IMR-90 (cell line): ENCODE results near the gene MRPS34. TPM values are rescaled to one million over a fixed set of nuclear protein-coding genes. Genes with fewer than 3 reads are reported as not detected.

ENCODE experiments used
- ATAC-seq: fragments of 200-7000 bp; cut with Tn5 transposase; 2 replicates; pipeline ENCODE4 v1.9.1; 2020; ENCODE audit warnings: low read depth, mild to moderate bottlenecking, moderate library complexity
- BruUV-seq: library from RNA; stranded (reverse); fragments of 400-500 nt; replicated peaks from 2 replicates; lab custom pipeline; 2021; lab: Mats Ljungman, UMichigan
- CTCF ChIA-PET: fragments of 300-600 bp; formaldehyde crosslinking; extraction: SDS; loops from one replicate; lab custom pipeline; 2021; ENCODE audit warnings: antibody characterized with exemption; lab: Yijun Ruan, JAX
- POLR2A ChIA-PET: fragments of 300-600 bp; sonication (Branson Sonifier 250); formaldehyde crosslinking; loops from one replicate; lab custom pipeline; 2022; ENCODE audit warnings: antibody characterized with exemption; ENCODE audit not compliant: unreplicated experiment; lab: Charles Lee
- DNase-seq: peaks from one replicate; pipeline ENCODE4 v3.0.0; 2013
- H2AFZ ChIP-seq: replicated peaks from 2 replicates; pipeline ENCODE3; 2013; ENCODE audit warnings: low read length, mild to moderate bottlenecking; ENCODE audit not compliant: poor library complexity
- H2AK5ac ChIP-seq: 2 replicates; pipeline ENCODE4 v1.6.1; 2013; ENCODE audit warnings: low read depth, low read length, inconsistent platforms
- H2AK9ac ChIP-seq: replicated peaks from 2 replicates; pipeline ENCODE3; 2013; ENCODE audit warnings: mild to moderate bottlenecking, low read depth, low read length, moderate library complexity; ENCODE audit not compliant: poor library complexity
- H2BK120ac ChIP-seq: 2 replicates; pipeline ENCODE4 v1.6.1; 2013; ENCODE audit warnings: low read depth, low read length, inconsistent platforms
- H2BK15ac ChIP-seq: 3 replicates; pipeline ENCODE4 v1.6.1; 2013; ENCODE audit warnings: low read depth, low read length, inconsistent platforms
- H2BK20ac ChIP-seq: 2 replicates; pipeline ENCODE4 v1.6.1; 2013; ENCODE audit warnings: low read depth, mild to moderate bottlenecking, inconsistent platforms, low read length, moderate library complexity
- H2BK5ac ChIP-seq: 2 replicates; pipeline ENCODE4 v1.6.1; 2013; ENCODE audit warnings: mild to moderate bottlenecking, low read depth, low read length, inconsistent platforms; ENCODE audit not compliant: poor library complexity, severe bottlenecking
- H3K14ac ChIP-seq: replicated peaks from 2 replicates; pipeline ENCODE4 v1.6.1; 2013; ENCODE audit warnings: low read depth, low read length, inconsistent platforms
- H3K18ac ChIP-seq: 2 replicates; pipeline ENCODE4 v1.6.1; 2013; ENCODE audit warnings: low read depth, low read length, control low read depth
- H3K23ac ChIP-seq: 2 replicates; pipeline ENCODE4 v1.6.1; 2013; ENCODE audit warnings: low read depth, low read length, inconsistent platforms
- H3K27ac ChIP-seq: 2 replicates; pipeline ENCODE4 v1.5.1; 2013; ENCODE audit warnings: mild to moderate bottlenecking, control low read depth, low read length; ENCODE audit not compliant: insufficient read depth
- H3K27me3 ChIP-seq: 2 replicates; pipeline ENCODE4 v1.6.1; 2013; ENCODE audit warnings: low read length; ENCODE audit not compliant: control insufficient read depth, insufficient read depth
- H3K36me3 ChIP-seq: 2 replicates; pipeline ENCODE4 v1.6.1; 2013; ENCODE audit warnings: low read length, mixed read lengths; ENCODE audit not compliant: control insufficient read depth, insufficient read depth
- H3K4ac ChIP-seq: 2 replicates; pipeline ENCODE4 v1.6.1; 2013; ENCODE audit warnings: low read depth, low read length, inconsistent platforms
- H3K4me1 ChIP-seq: 2 replicates; pipeline ENCODE4 v1.6.1; 2013; ENCODE audit warnings: low read length, mixed read lengths; ENCODE audit not compliant: control insufficient read depth, insufficient read depth
- H3K4me2 ChIP-seq: 2 replicates; pipeline ENCODE4 v1.6.1; 2013; ENCODE audit warnings: low read depth, mild to moderate bottlenecking, control low read depth, low read length, moderate library complexity
- H3K4me3 ChIP-seq: 2 replicates; pipeline ENCODE4 v1.5.1; 2013; ENCODE audit warnings: low read depth, mild to moderate bottlenecking, control low read depth, low read length, moderate library complexity; ENCODE audit not compliant: insufficient read depth
- H3K56ac ChIP-seq: 2 replicates; pipeline ENCODE4 v1.6.1; 2013; ENCODE audit warnings: low read length, inconsistent platforms; ENCODE audit not compliant: insufficient read depth; ENCODE audit errors: extremely low read depth
- H3K79me1 ChIP-seq, 2 experiments: 2 replicates each; pipeline ENCODE4 v1.6.1; 2013; ENCODE audit warnings: low read length in 2 of 2, inconsistent platforms in 1 of 2, low read depth in 1 of 2
- H3K9ac ChIP-seq: 2 replicates; pipeline ENCODE4 v1.6.1; 2013; ENCODE audit warnings: low read depth, low read length, control low read depth
- H3K9me1 ChIP-seq: 2 replicates; pipeline ENCODE4 v1.6.1; 2013; ENCODE audit warnings: low read length, inconsistent platforms; ENCODE audit not compliant: insufficient read depth
- H3K9me3 ChIP-seq: 2 replicates; pipeline ENCODE4 v1.6.1; 2013; ENCODE audit warnings: low read length; ENCODE audit not compliant: control insufficient read depth, insufficient read depth
- H4K20me1 ChIP-seq: 2 replicates; pipeline ENCODE4 v1.6.1; 2013; ENCODE audit warnings: low read length, inconsistent platforms; ENCODE audit not compliant: insufficient read depth
- H4K5ac ChIP-seq: 2 replicates; pipeline ENCODE4 v1.6.1; 2013; ENCODE audit warnings: mild to moderate bottlenecking, low read depth, low read length, control low read depth
- H4K8ac ChIP-seq, 2 experiments: 2 replicates each; pipeline ENCODE4 v1.6.1; 2013; ENCODE audit warnings: low read depth in 2 of 2, low read length in 2 of 2, control low read depth in 1 of 2, inconsistent platforms in 1 of 2
- H4K91ac ChIP-seq: 2 replicates; pipeline ENCODE4 v1.6.1; 2013; ENCODE audit warnings: low read depth, low read length, inconsistent platforms; ENCODE audit not compliant: insufficient read depth
- BHLHE40 ChIP-seq: fragments of 150-350 bp; IDR thresholded peaks from 2 replicates; pipeline ENCODE4 v1.6.1; 2016; ENCODE audit warnings: mild to moderate bottlenecking, low read depth, low read length
- CEBPB ChIP-seq: IDR thresholded peaks from 2 replicates; pipeline ENCODE4 v1.6.1; 2012; ENCODE audit warnings: low read depth, low read length, improper control_type of control experiment
- CHD1 ChIP-seq: IDR thresholded peaks from 2 replicates; pipeline ENCODE4 v1.6.1; 2012; ENCODE audit warnings: low read depth, low read length, improper control_type of control experiment
- ELK1 ChIP-seq: fragments of 150-350 bp; IDR thresholded peaks from 2 replicates; pipeline ENCODE4 v1.6.1; 2016; ENCODE audit warnings: low read depth, mild to moderate bottlenecking, low read length, moderate library complexity, borderline replicate concordance
- FOS ChIP-seq: fragments of 150-350 bp; IDR thresholded peaks from 2 replicates; pipeline ENCODE4 v1.6.1; 2016; ENCODE audit warnings: low read depth, low read length
- MAFK ChIP-seq: IDR thresholded peaks from 2 replicates; pipeline ENCODE4 v1.6.1; 2012; ENCODE audit warnings: low read depth, low read length, improper control_type of control experiment
- MAZ ChIP-seq: IDR thresholded peaks from 2 replicates; pipeline ENCODE4 v1.6.1; 2012; ENCODE audit warnings: low read depth, mild to moderate bottlenecking, low read length, improper control_type of control experiment, moderate library complexity, borderline replicate concordance
- MXI1 ChIP-seq: IDR thresholded peaks from 2 replicates; pipeline ENCODE4 v1.6.1; 2012; ENCODE audit warnings: low read depth, mild to moderate bottlenecking, low read length, moderate library complexity, borderline replicate concordance
- NFE2L2 ChIP-seq: fragments of 150-350 bp; IDR thresholded peaks from 2 replicates; pipeline ENCODE4 v1.6.1; 2016; ENCODE audit warnings: low read depth, mild to moderate bottlenecking, low read length
- POLR2A ChIP-seq: IDR thresholded peaks from 2 replicates; pipeline ENCODE4 v1.6.1; 2012; ENCODE audit warnings: mild to moderate bottlenecking, low read depth, low read length
- RAD21 ChIP-seq: IDR thresholded peaks from 2 replicates; pipeline ENCODE4 v1.6.1; 2012; ENCODE audit warnings: low read length, improper control_type of control experiment
- RCOR1 ChIP-seq: IDR thresholded peaks from 2 replicates; pipeline ENCODE4 v1.6.1; 2012; ENCODE audit warnings: mild to moderate bottlenecking, low read length, improper control_type of control experiment; ENCODE audit not compliant: insufficient replicate concordance
- RFX5 ChIP-seq: IDR thresholded peaks from 2 replicates; pipeline ENCODE4 v1.8.0; 2012; ENCODE audit warnings: low read depth, mild to moderate bottlenecking, low read length, moderate library complexity
- WGBS, 2 experiments: methylation state at CpG; one replicate each; pipeline versions ENCODE4 v1.1.5 to v1.1.7; 2013; ENCODE audit warnings: missing lambda C conversion rate in 2 of 2; ENCODE audit not compliant: insufficient read length in 1 of 2; ENCODE audit errors: extremely low coverage in 2 of 2; 5-methylcytosine and 5-hydroxymethylcytosine counted together
- dilution Hi-C: fragments of 300-500 bp; cut with HindIII; formaldehyde crosslinking; loops from one replicate; pipeline ENCODE4 v1.14.3; 2018; ENCODE audit warnings: low sequenced_read_pairs; ENCODE audit not compliant: unreplicated experiment
- in situ Hi-C: fragments of 300-500 bp; cut with MboI; formaldehyde crosslinking; loops from 3 replicates; pipeline ENCODE4 v1.14.3; 2019; ENCODE audit warnings: low sequenced_read_pairs, inconsistent platforms, mixed read lengths
- intact Hi-C: fragments of 100-400 bp; cut with micrococcal nuclease; formaldehyde crosslinking; loops from 2 replicates; pipeline ENCODE4 v1.10.0; 2022
- polyA plus RNA-seq, 3 experiments: library from polyadenylated mRNA; depleted of rRNA; stranded (reverse); fragments of >200 nt; gene quantifications; 2 replicates each; pipeline ENCODE4 v1.2.3, GENCODE V29; 2012; ENCODE audit warnings: low replicate concordance in 1 of 3
- total RNA-seq: library from RNA; depleted of rRNA; stranded (reverse); fragments of >200 nt; gene quantifications from 2 replicates; pipeline ENCODE4 v1.2.3, GENCODE V29; 2012
- TF ChIP-seq, protein P1 (sequence below): fragments of 150-350 bp; IDR thresholded peaks from 2 replicates; pipeline ENCODE4 v1.6.1; 2017; ENCODE audit warnings: mild to moderate bottlenecking, antibody characterized with exemption, low read length, low read depth
- TF ChIP-seq, protein P2 (sequence below): conservative IDR thresholded peaks from 2 replicates; pipeline ENCODE4 v1.5.1; 2012; ENCODE audit warnings: mild to moderate bottlenecking, low read depth, low read length, improper control_type of control experiment

MRPS34 gene
- total and polyA plus RNA-seq, 2 of the 4 experiments (the other 2 are of a cell fraction) = 68.5 to 80.4 TPM

GRCh38 chr16:1741553-1742165 is 31.3 kb downstream of the MRPS34 start:
- Histone ChIP-seq H3K14ac (no peak overlapping the region), H3K9ac (no peak overlapping the region), H2AK5ac (no peak overlapping the region), H3K27me3 (no peaks in the 10 kb centered on the region), H3K4me2 (no peak overlapping the region), H2BK20ac (no peak overlapping the region), H3K9me1 (peaks cover 6% of the 10 kb centered on the region), H3K79me1 (peaks cover 21 to 58% of the 10 kb centered on the region in 2 experiments), H4K8ac (no peak overlapping the region), H4K91ac (no peak overlapping the region), H2BK120ac (no peak overlapping the region), H3K4me1 (peaks cover 2% of the 10 kb centered on the region; the same call in 1 of the 2 replicates), H3K56ac (no peak overlapping the region), H3K27ac (no peak overlapping the region), H2BK5ac (no peak overlapping the region), H3K23ac (no peak overlapping the region), H4K5ac (no peak overlapping the region), H4K20me1 (peaks cover 38% of the 10 kb centered on the region), H3K18ac (no peak overlapping the region), H2AFZ (no peak overlapping the region), H2BK15ac (no peak overlapping the region), H2AK9ac (no peak overlapping the region), H3K4ac (no peak overlapping the region), H3K4me3 (no peak overlapping the region), H3K36me3 (peaks cover 34% of the 10 kb centered on the region), H3K9me3 (no peaks in the 10 kb centered on the region)
- dilution Hi-C loops (no loop called here), intact Hi-C loops (no loop called here), in situ Hi-C loops (no loop called here)
- DNase-seq (no peak), ATAC-seq (no peak)
- BruUV-seq = no TSS peak
- no peak for TF ChIP-seq MAZ
- TF ChIP-seq, protein P1, sequence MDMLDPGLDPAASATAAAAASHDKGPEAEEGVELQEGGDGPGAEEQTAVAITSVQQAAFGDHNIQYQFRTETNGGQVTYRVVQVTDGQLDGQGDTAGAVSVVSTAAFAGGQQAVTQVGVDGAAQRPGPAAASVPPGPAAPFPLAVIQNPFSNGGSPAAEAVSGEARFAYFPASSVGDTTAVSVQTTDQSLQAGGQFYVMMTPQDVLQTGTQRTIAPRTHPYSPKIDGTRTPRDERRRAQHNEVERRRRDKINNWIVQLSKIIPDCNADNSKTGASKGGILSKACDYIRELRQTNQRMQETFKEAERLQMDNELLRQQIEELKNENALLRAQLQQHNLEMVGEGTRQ = no peak
- TF ChIP-seq CHD1 = no peak
- TF ChIP-seq FOS = no peak
- TF ChIP-seq, protein P2, sequence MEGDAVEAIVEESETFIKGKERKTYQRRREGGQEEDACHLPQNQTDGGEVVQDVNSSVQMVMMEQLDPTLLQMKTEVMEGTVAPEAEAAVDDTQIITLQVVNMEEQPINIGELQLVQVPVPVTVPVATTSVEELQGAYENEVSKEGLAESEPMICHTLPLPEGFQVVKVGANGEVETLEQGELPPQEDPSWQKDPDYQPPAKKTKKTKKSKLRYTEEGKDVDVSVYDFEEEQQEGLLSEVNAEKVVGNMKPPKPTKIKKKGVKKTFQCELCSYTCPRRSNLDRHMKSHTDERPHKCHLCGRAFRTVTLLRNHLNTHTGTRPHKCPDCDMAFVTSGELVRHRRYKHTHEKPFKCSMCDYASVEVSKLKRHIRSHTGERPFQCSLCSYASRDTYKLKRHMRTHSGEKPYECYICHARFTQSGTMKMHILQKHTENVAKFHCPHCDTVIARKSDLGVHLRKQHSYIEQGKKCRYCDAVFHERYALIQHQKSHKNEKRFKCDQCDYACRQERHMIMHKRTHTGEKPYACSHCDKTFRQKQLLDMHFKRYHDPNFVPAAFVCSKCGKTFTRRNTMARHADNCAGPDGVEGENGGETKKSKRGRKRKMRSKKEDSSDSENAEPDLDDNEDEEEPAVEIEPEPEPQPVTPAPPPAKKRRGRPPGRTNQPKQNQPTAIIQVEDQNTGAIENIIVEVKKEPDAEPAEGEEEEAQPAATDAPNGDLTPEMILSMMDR = no peak
- TF ChIP-seq RFX5 = no peak
- no peak for TF ChIP-seq RCOR1
- no peak for TF ChIP-seq POLR2A
- no peak for TF ChIP-seq MAFK
- TF ChIP-seq MXI1 = no peak
- TF ChIP-seq CEBPB = no peak
- no peak for TF ChIP-seq ELK1
- TF ChIP-seq BHLHE40 = no peak
- TF ChIP-seq NFE2L2 = no peak
- TF ChIP-seq RAD21 = no peak
- POLR2A ChIA-PET = no interaction called here
- CTCF ChIA-PET = no interaction called here
- WGBS, 2 experiments = 97% methylated on average over 9 of the region's 19 CpGs; no CpG with 5 or more reads in 1 of the 2 experiments
